ENCODE measurements around the gene DISC1.

DNA sequence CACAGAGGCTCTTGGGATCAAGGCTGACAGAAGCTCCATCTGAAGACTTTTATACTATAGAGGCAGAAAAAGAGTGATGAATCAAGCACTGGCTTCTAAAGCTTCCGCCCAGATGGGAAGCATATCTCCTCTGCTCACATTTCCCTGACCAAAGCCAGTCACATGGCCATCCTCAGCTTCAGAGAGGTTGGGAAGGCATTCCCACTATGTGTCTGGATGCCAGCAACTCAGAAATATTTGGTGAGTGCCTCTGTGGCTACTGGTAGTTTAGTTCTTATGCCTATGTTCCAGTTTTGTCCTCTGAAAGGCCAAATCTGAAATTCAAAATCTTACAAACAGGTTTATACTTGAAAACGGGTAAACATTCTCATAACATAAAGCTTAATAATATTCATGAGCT, 9.9 kb upstream of the DISC1 start:
- TF ChIP-seq POLR2A (IDR thresholded peaks at IDR 0.05): no peak
- TF ChIP-seq, protein P1, sequence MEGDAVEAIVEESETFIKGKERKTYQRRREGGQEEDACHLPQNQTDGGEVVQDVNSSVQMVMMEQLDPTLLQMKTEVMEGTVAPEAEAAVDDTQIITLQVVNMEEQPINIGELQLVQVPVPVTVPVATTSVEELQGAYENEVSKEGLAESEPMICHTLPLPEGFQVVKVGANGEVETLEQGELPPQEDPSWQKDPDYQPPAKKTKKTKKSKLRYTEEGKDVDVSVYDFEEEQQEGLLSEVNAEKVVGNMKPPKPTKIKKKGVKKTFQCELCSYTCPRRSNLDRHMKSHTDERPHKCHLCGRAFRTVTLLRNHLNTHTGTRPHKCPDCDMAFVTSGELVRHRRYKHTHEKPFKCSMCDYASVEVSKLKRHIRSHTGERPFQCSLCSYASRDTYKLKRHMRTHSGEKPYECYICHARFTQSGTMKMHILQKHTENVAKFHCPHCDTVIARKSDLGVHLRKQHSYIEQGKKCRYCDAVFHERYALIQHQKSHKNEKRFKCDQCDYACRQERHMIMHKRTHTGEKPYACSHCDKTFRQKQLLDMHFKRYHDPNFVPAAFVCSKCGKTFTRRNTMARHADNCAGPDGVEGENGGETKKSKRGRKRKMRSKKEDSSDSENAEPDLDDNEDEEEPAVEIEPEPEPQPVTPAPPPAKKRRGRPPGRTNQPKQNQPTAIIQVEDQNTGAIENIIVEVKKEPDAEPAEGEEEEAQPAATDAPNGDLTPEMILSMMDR (IDR thresholded peaks at IDR 0.05): no peak
